G401 (cell line): Measurements from ENCODE around the gene GPATCH8. TPM values are rescaled to one million over a fixed set of nuclear protein-coding genes. Genes with fewer than 3 reads are reported as not detected.
A peak's percentile ranks its signal among the peaks of the same experiment; 100 is the strongest.

Experiments used
- DNase-seq: peaks from one replicate; pipeline ENCODE4 v3.0.0-alpha.2; 2015; ENCODE audit warnings: low spot score
- in situ Hi-C: cut with HindIII; loops from 2 replicates; pipeline ENCODE4 v1.10.0; 2016; ENCODE audit warnings: low sequenced_read_pairs, mixed read lengths
- total RNA-seq: library from RNA; depleted of rRNA; stranded (reverse); fragments of >200 nt; shearing (Covaris generic); gene quantifications from 2 replicates; pipeline ENCODE4 v1.2.3, GENCODE V29; 2014; rRNA removed

Gene GPATCH8
- total RNA-seq, 1 experiment from 2014 or later, result 16.8 TPM

GRCh38 chr17:44350733-44351226, 152.4 kb downstream of the GPATCH8 start:
- in situ Hi-C loops, result no loop called here
- peak; percentile 64 for DNase-seq

DNA sequence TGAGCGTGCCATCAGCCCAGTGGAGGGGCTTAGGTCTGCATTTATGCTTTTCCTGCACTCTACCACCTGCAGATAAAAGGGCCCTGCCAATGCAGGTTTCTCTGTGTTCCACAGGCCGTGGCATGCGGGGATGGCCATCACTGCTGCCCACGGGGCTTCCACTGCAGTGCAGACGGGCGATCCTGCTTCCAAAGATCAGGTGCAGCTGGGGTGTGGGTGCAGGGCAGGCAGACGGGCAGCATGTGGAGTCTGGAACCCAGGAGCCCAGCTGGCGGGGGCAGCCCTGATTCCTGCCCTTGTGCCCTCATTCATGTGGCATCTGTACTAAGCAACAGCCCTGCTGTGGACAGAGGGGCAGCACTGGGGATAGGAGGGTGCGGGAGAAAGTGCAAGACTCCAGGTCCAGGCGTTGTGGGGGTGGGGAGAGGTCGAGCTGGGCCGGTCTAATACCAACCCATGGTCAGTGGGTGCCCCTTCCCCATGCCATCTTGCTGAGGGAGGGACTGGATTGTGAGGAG, 153.6 kb downstream of the GPATCH8 start:
- DNase-seq, result no peak
- in situ Hi-C loops, result no loop called here

DNA sequence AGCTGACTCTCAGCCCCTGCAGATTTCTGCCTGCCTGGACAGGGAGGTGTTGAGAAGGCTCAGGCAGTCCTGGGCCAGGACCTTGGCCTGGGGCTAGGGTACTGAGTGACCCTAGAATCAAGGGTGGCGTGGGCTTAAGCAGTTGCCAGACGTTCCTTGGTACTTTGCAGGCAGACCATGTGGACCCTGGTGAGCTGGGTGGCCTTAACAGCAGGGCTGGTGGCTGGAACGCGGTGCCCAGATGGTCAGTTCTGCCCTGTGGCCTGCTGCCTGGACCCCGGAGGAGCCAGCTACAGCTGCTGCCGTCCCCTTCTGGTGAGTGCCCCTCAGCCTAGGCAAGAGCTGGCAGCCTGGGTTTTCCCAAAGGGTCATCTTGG, 154.2 kb downstream of the GPATCH8 start:
- no peak for DNase-seq
- in situ Hi-C loops, result no loop called here

DNA sequence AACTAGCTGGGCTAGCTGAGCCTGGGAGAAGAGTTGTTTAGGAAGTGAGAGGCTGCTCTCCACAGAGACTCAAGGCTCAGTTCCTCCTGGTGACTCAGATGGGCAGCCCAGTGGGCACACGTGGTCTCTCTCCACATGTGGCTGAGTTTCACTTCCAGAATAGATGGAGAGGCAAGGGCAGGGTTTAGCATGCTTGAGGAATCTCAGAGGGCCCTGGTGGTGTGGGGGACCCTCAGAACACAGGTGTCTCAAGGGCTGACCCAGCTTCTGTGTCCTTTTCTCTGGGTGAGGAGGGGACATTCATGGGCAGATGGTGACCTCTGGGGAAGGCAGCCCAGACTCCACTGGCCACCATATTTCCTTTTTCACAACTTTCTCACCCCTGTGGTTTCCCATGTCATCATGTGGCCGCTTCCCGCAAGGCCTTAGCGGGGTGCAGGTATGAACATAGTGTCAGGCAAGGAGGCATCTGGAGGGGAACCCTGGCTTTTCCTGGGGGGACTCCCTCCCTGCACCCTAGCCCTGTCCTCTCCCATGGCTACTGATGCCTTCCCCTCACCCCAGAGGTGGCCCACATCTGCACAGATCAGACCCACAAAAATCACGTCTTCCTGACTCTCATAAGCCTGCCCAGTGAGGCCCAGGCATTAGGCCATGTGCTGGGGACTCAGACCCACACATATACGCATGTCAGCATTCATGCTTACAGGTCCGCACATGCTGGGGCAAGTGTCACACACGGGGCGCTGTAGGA, 154.8 kb downstream of the GPATCH8 start:
- in situ Hi-C loops, result no loop called here
- DNase-seq, result no peak

Other genes with a start within 250 kb of the GPATCH8 start
- gene SLC4A1, start 235.3 kb downstream of the GPATCH8 start, total RNA-seq, result not detected in 2 replicates
- 3.4 and 3.8 TPM in 2 replicates for gene RUNDC3A, start 194.8 kb downstream of the GPATCH8 start, total RNA-seq
- gene SLC25A39, start 178.6 kb downstream of the GPATCH8 start, total RNA-seq, result 335 and 340 TPM in 2 replicates
- 243 and 344 TPM in 2 replicates for gene GRN, start 158.1 kb downstream of the GPATCH8 start, total RNA-seq
- gene FAM171A2, start 139.6 kb downstream of the GPATCH8 start, total RNA-seq, result 22.2 and 23.6 TPM in 2 replicates
- 0.17 TPM in 1 of 2 replicates, not detected in the other for gene ITGA2B, start 113.8 kb downstream of the GPATCH8 start, total RNA-seq
- gene FZD2, start 54.1 kb upstream of the GPATCH8 start, total RNA-seq, result 121 and 131 TPM in 2 replicates
- not detected in 2 replicates for gene MEIOC, start 153.1 kb upstream of the GPATCH8 start, total RNA-seq
- 76.2 and 79.0 TPM in 2 replicates for gene CCDC43, start 186.4 kb upstream of the GPATCH8 start, total RNA-seq
- gene DBF4B, start 205.3 kb upstream of the GPATCH8 start, total RNA-seq, result 8.9 and 16.3 TPM in 2 replicates